Sigmoid colon (tissue), 4 donors: Measurements from ENCODE around the gene ACTN1.

ENCODE experiments used
- CTCF ChIP-seq, 4 experiments: fragments of 450-650 bp in 3 of 4; fragments of 200-600 bp in 1 of 4; IDR thresholded peaks; one replicate each; pipeline ENCODE4 v1.5.1; 2016 to 2019; ENCODE audit warnings: antibody characterized with exemption in 4 of 4, mild to moderate bottlenecking in 3 of 4, moderate library complexity in 2 of 4
- EP300 ChIP-seq, 4 donors: sonication (generic); formaldehyde crosslinking; IDR thresholded peaks; one replicate each; pipeline ENCODE4 v1.6.1; 2017; ENCODE audit warnings: antibody characterized with exemption in 4 of 4

DNA sequence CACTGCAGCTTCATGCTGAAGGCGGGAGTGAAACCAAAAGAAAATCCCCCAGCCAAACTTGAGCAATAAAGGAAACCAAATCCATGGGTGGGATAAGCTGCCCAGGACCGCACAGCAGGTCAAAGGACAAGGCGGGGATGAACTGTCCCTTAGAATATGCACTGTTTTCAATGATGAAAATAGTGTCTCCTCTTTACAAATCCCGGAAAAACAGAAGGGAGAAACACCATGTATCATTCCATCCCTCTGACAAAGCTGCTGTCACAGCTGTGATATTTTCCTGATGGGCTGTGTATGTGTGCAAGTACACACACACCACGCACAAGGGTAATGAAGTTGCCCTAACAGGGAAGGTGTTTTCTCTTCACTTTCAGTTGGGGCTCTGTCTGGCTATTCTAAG lies 70.3 kb downstream of the ACTN1 start:
- TF ChIP-seq CTCF (IDR thresholded peaks at IDR 0.05): no peak
- TF ChIP-seq EP300 (IDR thresholded peaks at IDR 0.05): peak in 1 of 4 donors; percentile 27
